Measurements from ENCODE around the gene DRAP1. TPM values are rescaled to one million over a fixed set of nuclear protein-coding genes. Genes with fewer than 3 reads are reported as not detected.

Gene DRAP1
- total and polyA plus RNA-seq, 2 experiments from 2014 or later = 121 to 294 TPM

DNA sequence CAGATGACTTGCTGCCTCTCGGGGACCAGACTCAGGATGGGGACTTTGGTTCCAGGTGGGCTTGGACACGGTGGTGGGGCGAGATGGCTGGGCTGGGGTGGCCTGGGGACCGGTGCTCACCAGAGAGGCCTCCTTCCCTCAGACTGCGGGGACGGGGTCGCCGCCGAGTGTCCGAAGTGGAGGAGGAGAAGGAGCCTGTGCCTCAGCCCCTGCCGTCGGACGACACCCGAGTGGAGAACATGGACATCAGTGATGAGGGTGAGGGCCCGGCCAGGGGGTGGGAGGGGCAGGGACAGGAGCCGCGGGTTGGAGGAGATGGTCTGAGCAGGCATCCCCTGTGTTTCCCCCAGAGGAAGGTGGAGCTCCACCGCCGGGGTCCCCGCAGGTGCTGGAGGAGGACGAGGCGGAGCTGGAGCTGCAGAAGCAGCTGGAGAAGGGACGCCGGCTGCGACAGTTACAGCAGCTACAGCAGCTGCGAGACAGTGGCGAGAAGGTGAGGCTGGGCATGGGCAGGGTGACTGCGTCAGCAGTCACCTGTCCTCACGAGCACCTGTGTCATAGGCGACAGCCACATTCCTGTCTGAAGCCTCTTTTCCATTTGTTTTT lies 48.2 kb downstream of the DRAP1 start (continued):
- no peak for TF ChIP-seq ZNF331 (CRISPR knock-in tag; IDR thresholded peaks at IDR 0.05; ENCODE audit: low read depth)
- TF ChIP-seq JUNB (IDR thresholded peaks at IDR 0.05; ENCODE audit: unreplicated experiment) = no peak
- no peak for TF ChIP-seq EZH2 (IDR thresholded peaks at IDR 0.05; ENCODE audit: low read depth, unreplicated experiment)

DNA sequence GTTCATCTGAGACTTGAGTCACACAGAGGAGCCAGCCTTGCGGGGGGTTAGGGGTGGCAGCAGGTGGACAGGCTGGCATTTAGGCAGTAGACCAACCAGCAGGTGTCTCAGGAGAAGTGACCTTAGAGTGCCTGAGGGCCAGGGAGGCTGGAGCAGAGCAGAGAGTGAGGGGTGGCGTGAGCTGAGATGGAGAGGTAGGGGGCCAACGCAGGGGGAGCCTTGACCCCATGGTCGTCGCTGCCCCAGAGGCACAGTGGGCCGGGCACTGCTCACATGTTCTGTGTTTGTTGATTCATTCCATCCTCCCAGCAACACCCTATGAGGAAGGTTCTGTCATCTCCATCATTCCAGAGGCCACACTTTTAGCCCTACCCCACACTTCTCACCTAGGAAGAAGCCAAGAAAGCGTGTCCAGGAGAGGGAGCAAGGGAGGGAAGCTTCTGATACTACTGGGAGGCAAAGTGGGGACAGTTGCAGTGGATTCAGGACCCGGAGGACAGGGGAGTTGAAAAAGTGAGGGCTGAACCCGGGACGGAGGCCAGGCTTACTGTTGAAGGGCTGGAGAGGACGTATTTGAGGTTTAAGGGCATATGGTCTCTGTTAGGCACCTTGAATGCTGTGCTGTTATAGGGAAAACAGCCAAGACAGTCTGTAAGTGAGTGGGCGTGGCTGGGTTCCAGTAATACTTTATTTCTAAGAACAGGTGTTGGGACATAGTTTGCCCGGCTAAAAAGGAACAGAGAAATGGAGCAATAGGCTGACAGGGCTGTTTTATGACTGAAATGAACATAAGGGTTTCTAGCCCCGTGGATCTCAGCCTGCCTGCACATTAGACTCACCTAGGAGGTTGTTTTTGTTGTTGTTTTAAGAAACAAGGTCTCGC lies 49.6 kb downstream of the DRAP1 start:
- no peak overlapping the region for H3K4me2 ChIP-seq
- H3K79me2 ChIP-seq (replicated peaks; ENCODE audit: insufficient read depth) = peaks cover 8% of the 10 kb centered on the region
- Mint-ChIP-seq H3K36me3 (ENCODE audit: low read depth) (peaks cover 81% of the 10 kb centered on the region), H3K27ac (no peak overlapping the region), H3K9me3 (peaks cover 7% of the 10 kb centered on the region; the same call in 2 of the 3 replicates), H3K4me3 (no peak overlapping the region), H3K27me3 (ENCODE audit: insufficient read depth, low read depth, poor library complexity) (peaks cover 10% of the 10 kb centered on the region), H3K4me1 (peaks cover 5% of the 10 kb centered on the region; the same call in 2 of the 3 replicates)
- no peak for TF ChIP-seq EZH2 (IDR thresholded peaks at IDR 0.05; ENCODE audit: low read depth, unreplicated experiment)
- TF ChIP-seq POLR2AphosphoS5 (IDR thresholded peaks at IDR 0.05; ENCODE audit: low read depth) = no peak
- TF ChIP-seq REST (IDR thresholded peaks at IDR 0.05; ENCODE audit: unreplicated experiment) = no peak
- no peak for TF ChIP-seq NANOG (IDR thresholded peaks at IDR 0.05; ENCODE audit: borderline replicate concordance)
- no peak for TF ChIP-seq EZH2phosphoT487 (IDR thresholded peaks at IDR 0.05; ENCODE audit: unreplicated experiment)
- no peak for TF ChIP-seq ZNF462 (CRISPR knock-in tag; IDR thresholded peaks at IDR 0.05)
- TF ChIP-seq, protein P1, sequence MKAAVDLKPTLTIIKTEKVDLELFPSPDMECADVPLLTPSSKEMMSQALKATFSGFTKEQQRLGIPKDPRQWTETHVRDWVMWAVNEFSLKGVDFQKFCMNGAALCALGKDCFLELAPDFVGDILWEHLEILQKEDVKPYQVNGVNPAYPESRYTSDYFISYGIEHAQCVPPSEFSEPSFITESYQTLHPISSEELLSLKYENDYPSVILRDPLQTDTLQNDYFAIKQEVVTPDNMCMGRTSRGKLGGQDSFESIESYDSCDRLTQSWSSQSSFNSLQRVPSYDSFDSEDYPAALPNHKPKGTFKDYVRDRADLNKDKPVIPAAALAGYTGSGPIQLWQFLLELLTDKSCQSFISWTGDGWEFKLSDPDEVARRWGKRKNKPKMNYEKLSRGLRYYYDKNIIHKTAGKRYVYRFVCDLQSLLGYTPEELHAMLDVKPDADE (IDR thresholded peaks at IDR 0.05) = no peak
- no peak for TF ChIP-seq CTCF (conservative IDR thresholded peaks at IDR 0.05; ENCODE audit: low read depth in 2 of 2)
- TF ChIP-seq JUNB (IDR thresholded peaks at IDR 0.05; ENCODE audit: unreplicated experiment) = no peak
- H4K20me1 ChIP-seq (replicated peaks; ENCODE audit: insufficient read depth) = no peaks in the 10 kb centered on the region; the same call in none of the 2 replicates
- H2AFZ ChIP-seq = no peak overlapping the region
- no peaks in the 10 kb centered on the region; the same call in 1 of the 2 replicates for H3F3A ChIP-seq (replicated peaks; ENCODE audit: low read depth)
- DNase-seq (ENCODE audit: low spot score) (no peak), ATAC-seq (no peak)
- no peak overlapping the region for H3K4me3 ChIP-seq
- H3K27ac ChIP-seq (ENCODE audit: low read depth) = no peak overlapping the region
- no peaks in the 10 kb centered on the region; the same call in 1 of the 2 replicates for H3K36me3 ChIP-seq (ENCODE audit: insufficient read depth)
- no peaks in the 10 kb centered on the region for H3K4me1 ChIP-seq (ENCODE audit: insufficient read depth)
- no peaks in the 10 kb centered on the region for H3K27me3 ChIP-seq (ENCODE audit: insufficient read depth)
- H3K9me2 ChIP-seq (ENCODE audit: insufficient read depth) = no peaks in the 10 kb centered on the region
